ENCODE results near the gene VRK1.

VRK1 gene

DNA sequence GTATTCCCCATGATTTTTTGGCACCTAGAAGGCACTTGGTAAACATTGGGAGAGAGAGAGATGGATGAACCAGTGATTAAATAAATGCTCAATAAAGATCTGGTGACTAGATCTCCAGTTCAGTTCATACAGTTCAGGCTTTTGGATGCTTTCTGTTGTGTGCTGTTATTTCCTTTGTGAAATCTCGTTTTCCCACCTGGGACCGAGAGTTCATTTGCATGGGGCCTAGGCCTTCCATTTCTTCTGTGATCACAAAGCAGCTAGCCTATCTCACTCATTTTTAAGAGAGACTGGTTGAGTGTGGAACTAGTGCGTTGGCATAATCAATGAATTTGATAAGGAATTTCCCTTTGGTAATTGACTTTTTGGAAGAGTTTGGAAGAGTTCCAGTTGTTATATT lies 104.0 kb downstream of the VRK1 start:
- Histone ChIP-seq H3K4me3 (ENCODE audit: low read length, poor library complexity, severe bottlenecking) (no peak overlapping the region), H3F3A (ENCODE audit: low read depth) (no peaks in the 10 kb centered on the region), H3K9me3 (ENCODE audit: insufficient read depth, low read depth, low read length) (no peaks in the 10 kb centered on the region), H3K9me2 (replicated peaks; ENCODE audit: low read depth, low read length) (no peaks in the 10 kb centered on the region), H3K4me2 (ENCODE audit: low read depth, low read length, poor library complexity, severe bottlenecking) (no peak overlapping the region), H3K27me3 (ENCODE audit: insufficient read depth, low read length, poor library complexity, severe bottlenecking) (no peaks in the 10 kb centered on the region), H4K20me1 (ENCODE audit: insufficient read depth, low read length, poor library complexity, severe bottlenecking) (no peaks in the 10 kb centered on the region), H3K79me2 (ENCODE audit: insufficient read depth, low read length) (no peaks in the 10 kb centered on the region), H2AFZ (ENCODE audit: low read length) (no peak overlapping the region), H3K9ac (ENCODE audit: low read depth, low read length, poor library complexity, severe bottlenecking) (no peak overlapping the region), H3K4me1 (ENCODE audit: insufficient read depth, low read length, poor library complexity, severe bottlenecking) (no peaks in the 10 kb centered on the region), H3K36me3 (ENCODE audit: insufficient read depth, low read length) (no peaks in the 10 kb centered on the region)
- TF ChIP-seq CTCF (conservative IDR thresholded peaks at IDR 0.05; ENCODE audit: low read length) (no peak), EZH2phosphoT487 (IDR thresholded peaks at IDR 0.05; ENCODE audit: borderline replicate concordance) (no peak)

DNA sequence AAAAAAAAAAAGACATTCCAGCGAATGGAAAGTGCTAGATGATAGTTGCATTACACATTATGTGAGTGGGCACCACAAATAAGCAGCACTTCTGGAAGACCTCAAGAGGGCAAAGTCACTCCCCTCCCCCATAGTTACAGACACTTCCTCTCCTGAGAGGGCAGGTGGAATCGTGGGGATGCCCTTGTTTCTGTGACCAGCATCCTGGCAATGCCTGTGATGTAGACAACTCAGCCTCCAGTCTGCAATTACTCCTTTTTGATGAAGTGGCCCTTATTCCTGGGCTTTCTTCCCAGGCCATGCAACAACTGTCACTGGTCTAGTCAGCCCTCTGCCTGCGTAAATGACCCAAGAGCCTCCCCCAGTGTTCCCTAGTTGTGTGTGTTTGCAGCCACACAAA lies 104.8 kb downstream of the VRK1 start:
- H3K4me2 ChIP-seq (ENCODE audit: low read depth, low read length, poor library complexity, severe bottlenecking) = no peak overlapping the region
- no peak for TF ChIP-seq EZH2phosphoT487 (IDR thresholded peaks at IDR 0.05; ENCODE audit: borderline replicate concordance)
- no peak for TF ChIP-seq CTCF (conservative IDR thresholded peaks at IDR 0.05; ENCODE audit: low read length)

GRCh38 chr14:96903444-96904023 lies 106.4 kb downstream of the VRK1 start:
- no peaks in the 10 kb centered on the region for H3K4me1 ChIP-seq (ENCODE audit: insufficient read depth, low read length, poor library complexity, severe bottlenecking)
- no peaks in the 10 kb centered on the region for H3K27me3 ChIP-seq (ENCODE audit: insufficient read depth, low read length, poor library complexity, severe bottlenecking)
- H3K4me2 ChIP-seq (ENCODE audit: low read depth, low read length, poor library complexity, severe bottlenecking) = no peak overlapping the region
- no peaks in the 10 kb centered on the region for H3K9me2 ChIP-seq (replicated peaks; ENCODE audit: low read depth, low read length)
- TF ChIP-seq EZH2phosphoT487 (IDR thresholded peaks at IDR 0.05; ENCODE audit: borderline replicate concordance) (no peak), CTCF (conservative IDR thresholded peaks at IDR 0.05; ENCODE audit: low read length) (no peak)
- H3K4me3 ChIP-seq (ENCODE audit: low read length, poor library complexity, severe bottlenecking) = no peak overlapping the region
- H3K79me2 ChIP-seq (ENCODE audit: insufficient read depth, low read length) = no peaks in the 10 kb centered on the region
- no peaks in the 10 kb centered on the region for H4K20me1 ChIP-seq (ENCODE audit: insufficient read depth, low read length, poor library complexity, severe bottlenecking)
- H3K9ac ChIP-seq (ENCODE audit: low read depth, low read length, poor library complexity, severe bottlenecking) = no peak overlapping the region
- H2AFZ ChIP-seq (ENCODE audit: low read length) = no peak overlapping the region
- H3K9me3 ChIP-seq (ENCODE audit: insufficient read depth, low read depth, low read length) = no peaks in the 10 kb centered on the region
- H3F3A ChIP-seq (ENCODE audit: low read depth) = no peaks in the 10 kb centered on the region
- H3K36me3 ChIP-seq (ENCODE audit: insufficient read depth, low read length) = no peaks in the 10 kb centered on the region

More for the DNA sequence above, 104.8 kb downstream of the VRK1 start:
- Histone ChIP-seq H2AFZ (ENCODE audit: low read length) (no peak overlapping the region), H3K27me3 (ENCODE audit: insufficient read depth, low read length, poor library complexity, severe bottlenecking) (no peaks in the 10 kb centered on the region), H3K9ac (ENCODE audit: low read depth, low read length, poor library complexity, severe bottlenecking) (no peak overlapping the region), H3F3A (ENCODE audit: low read depth) (no peaks in the 10 kb centered on the region), H3K79me2 (ENCODE audit: insufficient read depth, low read length) (no peaks in the 10 kb centered on the region), H3K4me3 (ENCODE audit: low read length, poor library complexity, severe bottlenecking) (no peak overlapping the region), H3K9me3 (ENCODE audit: insufficient read depth, low read depth, low read length) (no peaks in the 10 kb centered on the region), H3K36me3 (ENCODE audit: insufficient read depth, low read length) (no peaks in the 10 kb centered on the region), H3K4me1 (ENCODE audit: insufficient read depth, low read length, poor library complexity, severe bottlenecking) (no peaks in the 10 kb centered on the region), H3K9me2 (replicated peaks; ENCODE audit: low read depth, low read length) (no peaks in the 10 kb centered on the region), H4K20me1 (ENCODE audit: insufficient read depth, low read length, poor library complexity, severe bottlenecking) (no peaks in the 10 kb centered on the region)

All from Loucy (cell line).